ENCODE measurements around the gene IL19.

DNA sequence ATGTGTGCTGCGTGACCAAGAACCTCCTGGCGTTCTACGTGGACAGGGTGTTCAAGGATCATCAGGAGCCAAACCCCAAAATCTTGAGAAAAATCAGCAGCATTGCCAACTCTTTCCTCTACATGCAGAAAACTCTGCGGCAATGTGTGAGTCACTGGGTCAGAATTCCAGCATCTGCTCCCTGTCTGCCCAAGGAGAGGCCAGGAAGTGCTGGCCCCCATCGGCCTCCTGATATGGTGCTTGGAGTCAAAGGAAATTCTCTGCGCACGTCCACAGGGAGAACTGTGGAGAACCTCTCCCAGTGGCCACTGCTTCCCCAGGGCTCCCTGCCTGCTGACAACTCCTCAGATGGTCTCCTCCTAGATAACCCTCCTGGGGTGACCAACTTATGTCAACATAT lies 69.3 kb downstream of the IL19 start:
- TF ChIP-seq POLR2A (IDR thresholded peaks at IDR 0.05): no peak
- no peak for TF ChIP-seq CTCF (IDR thresholded peaks at IDR 0.05)
- TF ChIP-seq EP300 (IDR thresholded peaks at IDR 0.05): no peak
